ENCODE data around the gene RFC3. TPM values are rescaled to one million over a fixed set of nuclear protein-coding genes. Genes with fewer than 3 reads are reported as not detected.
A peak's percentile ranks its signal among the peaks of the same experiment; 100 is the strongest.

The RFC3 gene
- total RNA-seq, 4 donors from 2014 or later = 4.2 to 5.6 (median 4.7) TPM

DNA sequence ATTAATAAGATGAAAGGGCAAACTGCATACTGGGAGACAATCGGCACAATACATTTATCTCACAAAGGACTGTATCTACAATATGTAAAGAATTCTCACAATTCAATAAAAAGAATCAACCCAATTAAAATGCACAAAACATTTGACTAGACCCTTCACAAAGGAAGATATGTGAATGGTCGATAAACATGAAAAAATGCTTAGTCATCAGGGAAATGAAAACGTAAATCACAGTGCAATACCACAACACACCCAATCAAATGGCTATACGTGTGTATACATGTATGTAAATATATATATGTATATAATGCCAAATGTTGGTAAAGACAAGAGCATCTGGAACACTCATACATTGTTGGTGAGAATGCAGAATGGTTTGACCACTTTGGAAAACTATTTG, 21.9 kb upstream of the RFC3 start:
- intact Hi-C loops (cut with DNase I) = no loop called here
- TF ChIP-seq POLR2A (IDR thresholded peaks at IDR 0.05; ENCODE audit: low read depth) (no peak), CTCF (IDR thresholded peaks at IDR 0.05) (no peak), EP300 (IDR thresholded peaks at IDR 0.05) (no peak), POLR2AphosphoS5 (IDR thresholded peaks at IDR 0.05) (no peak)
- H3K27ac ChIP-seq (replicated peaks in 1 of 4) = no peak overlapping the region
- H3K4me1 ChIP-seq = peaks cover 5 to 37% (median 21%) of the 10 kb centered on the region in 4 donors
- H3K27me3 ChIP-seq = no peaks in the 10 kb centered on the region
- H3K9me3 ChIP-seq = no peaks in the 10 kb centered on the region
- 85% methylated on average over 4 of the region's 4 CpGs for WGBS
- H3K4me3 ChIP-seq = no peak overlapping the region
- DNase-seq (ENCODE audit: extremely low spot score) = no peak
- H3K36me3 ChIP-seq = no peaks in the 10 kb centered on the region

GRCh38 chr13:33797622-33798021, 20.3 kb upstream of the RFC3 start:
- intact Hi-C loops (cut with DNase I) = no loop called here
- Histone ChIP-seq H3K36me3 (no peaks in the 10 kb centered on the region), H3K9me3 (no peaks in the 10 kb centered on the region), H3K27me3 (no peaks in the 10 kb centered on the region), H3K27ac (replicated peaks in 1 of 4) (peak overlapping the region; percentile 56 to 80 (median 75)), H3K4me3 (peak overlapping the region; percentile 36 to 48 (median 47)), H3K4me1 (peaks cover 5 to 37% (median 21%) of the 10 kb centered on the region in 4 donors)
- DNase-seq (ENCODE audit: extremely low spot score) = no peak
- TF ChIP-seq EP300 (IDR thresholded peaks at IDR 0.05) (no peak), POLR2AphosphoS5 (IDR thresholded peaks at IDR 0.05) (peak; percentile 8 to 25)
- 9% methylated on average over 7 of the region's 7 CpGs for WGBS

DNA sequence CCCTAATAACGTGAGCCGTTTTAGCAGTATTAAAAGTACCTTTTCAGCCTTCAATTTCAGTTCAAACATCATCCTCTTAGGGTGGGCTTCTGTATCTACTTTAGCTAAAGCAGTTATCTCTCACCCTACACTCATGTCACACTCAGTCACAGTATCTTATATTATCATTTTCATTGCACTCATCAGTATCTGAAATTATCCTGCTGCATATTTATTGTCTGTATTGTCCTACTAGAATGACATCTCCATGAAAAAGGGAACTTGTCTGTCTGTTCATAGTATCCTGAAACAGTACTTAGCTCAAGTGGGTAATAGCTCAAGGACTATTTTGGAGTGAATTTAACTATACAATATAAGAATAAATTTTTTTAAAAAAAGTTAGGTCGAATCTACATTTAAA, 19.9 kb upstream of the RFC3 start:
- H3K4me3 ChIP-seq = peak overlapping the region; percentile 36 to 48 (median 47)
- WGBS = 31% methylated on average over 3 of the region's 3 CpGs
- no peak for DNase-seq (ENCODE audit: extremely low spot score)
- peaks cover 5 to 37% (median 21%) of the 10 kb centered on the region in 4 donors for H3K4me1 ChIP-seq
- intact Hi-C loops (cut with DNase I) = no loop called here
- no peaks in the 10 kb centered on the region for H3K36me3 ChIP-seq
- peak overlapping the region; percentile 56 to 80 (median 75) for H3K27ac ChIP-seq (replicated peaks in 1 of 4)
- H3K27me3 ChIP-seq = no peaks in the 10 kb centered on the region
- TF ChIP-seq EP300 (IDR thresholded peaks at IDR 0.05) (no peak), CTCF (IDR thresholded peaks at IDR 0.05) (no peak), POLR2A (IDR thresholded peaks at IDR 0.05; ENCODE audit: low read depth) (no peak), POLR2AphosphoS5 (IDR thresholded peaks at IDR 0.05) (no peak)
- no peaks in the 10 kb centered on the region for H3K9me3 ChIP-seq

DNA sequence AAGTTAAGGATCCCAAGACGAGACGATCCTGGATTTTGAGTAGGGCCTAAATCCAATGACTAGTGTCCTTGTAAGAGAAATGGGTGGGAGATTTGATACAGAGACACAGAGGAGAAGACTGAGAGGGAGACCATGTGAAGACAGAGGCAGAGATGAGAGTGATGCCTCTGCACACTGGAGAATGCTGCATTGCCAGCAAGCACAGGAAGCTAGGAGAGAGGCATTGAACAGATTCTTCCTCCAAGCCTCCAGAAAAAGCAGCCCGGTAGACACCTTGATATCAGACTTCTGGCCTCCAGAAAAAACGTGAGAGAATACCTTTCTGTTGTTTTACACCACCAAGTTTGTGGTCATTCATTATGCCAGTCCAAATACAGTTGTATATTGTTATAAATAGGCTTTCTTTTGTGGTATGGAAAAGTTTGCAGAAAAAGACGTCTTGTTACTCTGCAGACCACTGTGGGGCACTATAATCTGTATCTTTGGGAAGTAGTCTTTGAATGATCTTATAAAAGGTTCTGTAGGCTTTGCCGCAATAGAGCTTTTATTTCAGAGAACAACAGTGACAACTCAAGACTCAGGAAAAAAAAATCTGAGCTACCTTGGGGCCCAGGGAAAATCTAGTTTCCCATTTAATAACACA, 17.9 kb upstream of the RFC3 start:
- no peak for DNase-seq (ENCODE audit: extremely low spot score)
- intact Hi-C loops (cut with DNase I) = no loop called here
- peak overlapping the region in 1 of 4 donors; percentile 10 for H3K4me3 ChIP-seq
- 43% methylated on average over 6 of the region's 6 CpGs for WGBS
- H3K36me3 ChIP-seq = no peaks in the 10 kb centered on the region
- H3K27me3 ChIP-seq = no peaks in the 10 kb centered on the region
- peaks cover 5 to 37% (median 21%) of the 10 kb centered on the region in 4 donors for H3K4me1 ChIP-seq
- no peak for TF ChIP-seq POLR2A (IDR thresholded peaks at IDR 0.05; ENCODE audit: low read depth)
- peak; percentile 39 to 49 (median 39) for TF ChIP-seq CTCF (IDR thresholded peaks at IDR 0.05)
- H3K27ac ChIP-seq (replicated peaks in 1 of 4) = peak overlapping the region in 2 of 4 donors; percentile 13 to 39
- no peaks in the 10 kb centered on the region for H3K9me3 ChIP-seq

- 37% methylated on average over 3 of the region's 3 CpGs for WGBS
- Histone ChIP-seq H3K4me3 (peak overlapping the region in 1 of 4 donors; percentile 10), H3K9me3 (no peaks in the 10 kb centered on the region), H3K27me3 (no peaks in the 10 kb centered on the region), H3K4me1 (peaks cover 5 to 37% (median 21%) of the 10 kb centered on the region in 4 donors), H3K27ac (replicated peaks in 1 of 4) (no peak overlapping the region), H3K36me3 (no peaks in the 10 kb centered on the region)
- TF ChIP-seq EP300 (IDR thresholded peaks at IDR 0.05) = no peak
- TF ChIP-seq CTCF (IDR thresholded peaks at IDR 0.05) = no peak
- TF ChIP-seq POLR2AphosphoS5 (IDR thresholded peaks at IDR 0.05) = no peak
- no peak for TF ChIP-seq POLR2A (IDR thresholded peaks at IDR 0.05; ENCODE audit: low read depth)
- DNase-seq (ENCODE audit: extremely low spot score) = no peak
- intact Hi-C loops (cut with DNase I) = no loop called here
Observed at GRCh38 chr13:33800646-33801186, 17.2 kb upstream of the RFC3 start.

All from esophagus muscularis mucosa (tissue), 4 donors.